Measurements from ENCODE around the gene TRIM21. TPM values are rescaled to one million over a fixed set of nuclear protein-coding genes. Genes with fewer than 3 reads are reported as not detected.

Gene TRIM21
- total RNA-seq (2016; rRNA removed; fragmentation: Illumina TruSeq; extraction: Trizol) = 6.2 and 7.0 TPM in 2 replicates
- total RNA-seq (2016; cell fraction: cytosol; rRNA removed; fragmentation: Illumina TruSeq; extraction: Trizol; ENCODE audit: low read depth) = 1.4 and 1.9 TPM in 2 replicates
- total RNA-seq (2016; cell fraction: insoluble cytoplasmic fraction; rRNA removed; fragmentation: Illumina TruSeq; extraction: Trizol) = 6.6 and 7.4 TPM in 2 replicates
- total RNA-seq (2016; cell fraction: membrane; rRNA removed; fragmentation: Illumina TruSeq; extraction: Trizol) = 2.2 and 2.8 TPM in 2 replicates
- total RNA-seq (2016; cell fraction: nucleus; rRNA removed; fragmentation: Illumina TruSeq; extraction: Trizol) = 3.2 and 3.7 TPM in 2 replicates
- polyA plus RNA-seq (2011; rRNA removed) = 7.8 and 9.6 TPM in 2 replicates
- 5.8 and 7.3 TPM in 2 replicates for polyA plus RNA-seq (2011; cell fraction: cytosol; rRNA removed)
- polyA plus RNA-seq (2011; cell fraction: nucleus; rRNA removed) = 5.1 and 7.9 TPM in 2 replicates
- 3.8 and 5.7 TPM in 2 replicates for polyA plus RNA-seq (2012)
- 0.65 and 0.99 TPM in 2 replicates for polyA plus RNA-seq (2016; cell fraction: cytosol; fragmentation: Illumina TruSeq; extraction: Trizol; ENCODE audit: low read depth)
- 7.7 and 8.1 TPM in 2 replicates for polyA plus RNA-seq (2016; cell fraction: insoluble cytoplasmic fraction; fragmentation: Illumina TruSeq; extraction: Trizol; ENCODE audit: low read depth)
- 1.7 and 2.3 TPM in 2 replicates for polyA plus RNA-seq (2016; cell fraction: membrane; fragmentation: Illumina TruSeq; extraction: Trizol; ENCODE audit: low read depth)
- 4.4 and 5.0 TPM in 2 replicates for polyA plus RNA-seq (2016; cell fraction: nucleus; fragmentation: Illumina TruSeq; extraction: Trizol; ENCODE audit: insufficient read depth, low read depth)
- 6.4 and 23.1 TPM in 2 replicates for polyA minus RNA-seq (2011; rRNA and poly(A)+ RNA removed; ENCODE audit: low replicate concordance)
- 1.4 and 3.9 TPM in 2 replicates for polyA minus RNA-seq (2011; cell fraction: cytosol; rRNA and poly(A)+ RNA removed)
- 4.1 and 5.1 TPM in 2 replicates for polyA minus RNA-seq (2011; cell fraction: nucleus; rRNA and poly(A)+ RNA removed)
- Bru-seq, nascent RNA = percentile 50 among the genes with signal in this experiment
- BruChase-seq, experiment 1, labeled RNA remaining after a 6-hour chase = percentile 48 among the genes with signal in this experiment
- BruChase-seq, experiment 2, labeled RNA remaining after a 2-hour chase = percentile 52 among the genes with signal in this experiment
- long read RNA-seq, experiment 1, partial matches to known transcripts = 0 of 2 reads
- long read RNA-seq, experiment 1, other reads (novel, unspliced or antisense) = 1 of 2 reads
- long read RNA-seq, experiment 2, partial matches to known transcripts = 2 of 7 reads
- long read RNA-seq, experiment 2, other reads (novel, unspliced or antisense) = 4 of 7 reads

DNA sequence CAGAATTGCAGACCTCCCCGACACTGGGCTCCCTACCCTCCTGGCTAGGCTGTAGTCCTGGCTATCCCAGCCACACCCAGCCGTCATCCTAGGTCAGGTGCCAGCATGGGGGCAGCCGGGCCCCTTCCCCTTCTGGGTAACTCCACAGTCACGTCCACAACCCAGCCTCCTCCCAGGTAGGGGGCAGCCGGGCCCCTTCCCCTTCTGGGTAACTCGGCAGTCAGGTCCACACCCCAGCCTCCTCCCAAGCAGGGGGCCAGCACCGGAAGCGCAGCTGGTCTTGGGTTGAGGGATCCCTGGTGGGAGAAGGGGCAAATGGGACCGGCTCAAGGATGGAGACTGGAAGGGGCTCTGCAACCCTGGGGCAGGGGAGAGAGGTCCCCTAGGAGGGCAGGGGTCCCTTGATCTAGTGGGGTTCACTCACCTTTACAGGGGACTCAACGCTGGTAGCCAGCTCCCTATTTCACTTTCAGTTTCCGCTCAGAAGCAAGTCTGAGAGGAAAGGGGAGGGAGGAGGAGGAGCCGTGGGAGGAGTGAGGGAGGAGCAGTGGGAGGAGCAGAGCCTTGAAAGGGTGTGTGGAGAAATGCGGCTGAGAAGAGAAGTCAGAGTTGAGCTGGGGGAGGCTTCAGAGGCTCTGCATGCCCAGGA lies at the start of gene TRIM21:
TSS of gene TRIM21 (minus strand) at position 494 of the 649 bp plus-strand sequence. CDS start 3,293 bp downstream, outside the sequence.
- ChIA-PET CTCF (ENCODE audit: low intra/inter-chr PET ratio, low total read pairs) (no interaction called here), POLR2A (no interaction called here)
- H3K9me3 ChIP-seq (ENCODE audit: low read length) = no peaks in the 10 kb centered on the region
- H3K4me1 ChIP-seq (ENCODE audit: insufficient read depth, low read length) = peaks cover 11% of the 10 kb centered on the region
- FAIRE-seq (peak; percentile 88), DNase-seq (ENCODE audit: low spot score) (peak; percentile 70), ATAC-seq (peak; percentile 99)
- H3K79me2 ChIP-seq (ENCODE audit: insufficient read depth, low read length) = no peaks in the 10 kb centered on the region
- intact Hi-C loops (cut with micrococcal nuclease; ENCODE audit: unreplicated experiment) = no loop called here
- no peak within 1 kb of the TSS for H3K27ac ChIP-seq (ENCODE audit: extremely low read length, insufficient read depth, low read length)
- H3K36me3 ChIP-seq (replicated peaks in 1 of 2; ENCODE audit: control insufficient read depth in 1 of 2, insufficient read depth in 2 of 2, low read length in 2 of 2) = 0 out of 5 replicates have a peak, but pooled peaks cover 0 to 7% of the 10 kb centered on the region in 2 experiments
- WGBS (ENCODE audit: low lambda C conversion rate) = 0% methylated on average over 11 of the region's 13 CpGs
- BruUV-seq (replicated peaks) = TSS peak; percentile 60
- peak within 1 kb of the TSS; percentile 67 for H3K9ac ChIP-seq (ENCODE audit: insufficient read depth, low read depth, low read length)
- in situ Hi-C loops (cut with HindIII; ENCODE audit: extremely low pct_ligation_motif_present, low pct_unique_long_range_greater_than_20kb) = no loop called here
- peak within 1 kb of the TSS; percentile 8 for H2AFZ ChIP-seq (ENCODE audit: low read length)
- H3K4me3 ChIP-seq (replicated peaks in 1 of 3; ENCODE audit: insufficient read depth in 1 of 3, low read depth in 2 of 3, low read length in 3 of 3) = peak within 1 kb of the TSS; percentile 64 to 82 (median 82)
- no peaks in the 10 kb centered on the region; a peak in 1 of 5 replicates for H3K27me3 ChIP-seq (ENCODE audit: control insufficient read depth in 1 of 2, insufficient read depth in 2 of 2, low read length in 2 of 2)
- peak within 1 kb of the TSS; percentile 78 for H3K4me2 ChIP-seq (ENCODE audit: low read depth, low read length)
- H4K20me1 ChIP-seq (ENCODE audit: insufficient read depth, low read length) = no peaks in the 10 kb centered on the region
- TF ChIP-seq, protein P1, sequence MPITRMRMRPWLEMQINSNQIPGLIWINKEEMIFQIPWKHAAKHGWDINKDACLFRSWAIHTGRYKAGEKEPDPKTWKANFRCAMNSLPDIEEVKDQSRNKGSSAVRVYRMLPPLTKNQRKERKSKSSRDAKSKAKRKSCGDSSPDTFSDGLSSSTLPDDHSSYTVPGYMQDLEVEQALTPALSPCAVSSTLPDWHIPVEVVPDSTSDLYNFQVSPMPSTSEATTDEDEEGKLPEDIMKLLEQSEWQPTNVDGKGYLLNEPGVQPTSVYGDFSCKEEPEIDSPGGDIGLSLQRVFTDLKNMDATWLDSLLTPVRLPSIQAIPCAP (CRISPR knock-in tag; IDR thresholded peaks at IDR 0.05; ENCODE audit: low read depth) = peak; percentile 96
- no peak for TF ChIP-seq MAF1 (CRISPR knock-in tag; IDR thresholded peaks at IDR 0.05; ENCODE audit: borderline replicate concordance)
- peak; percentile 64 for TF ChIP-seq SAP130 (CRISPR knock-in tag; IDR thresholded peaks at IDR 0.05; ENCODE audit: low read depth)
- no peak for TF ChIP-seq ZNF343 (CRISPR knock-in tag; IDR thresholded peaks at IDR 0.05)
- no peak for TF ChIP-seq KLF16 (CRISPR knock-in tag; IDR thresholded peaks at IDR 0.05)
- TF ChIP-seq ZNF460 (CRISPR knock-in tag; IDR thresholded peaks at IDR 0.05; ENCODE audit: borderline replicate concordance) = no peak
- peak; percentile 59 for TF ChIP-seq HDAC1 (CRISPR knock-in tag; IDR thresholded peaks at IDR 0.05)
- TF ChIP-seq ZFY (CRISPR knock-in tag; IDR thresholded peaks at IDR 0.05) = peak; percentile 22; the same call in 1 of the 2 replicates
- peak; percentile 97 for TF ChIP-seq SP5 (CRISPR knock-in tag; IDR thresholded peaks at IDR 0.05; ENCODE audit: borderline replicate concordance, low read depth)
- peak; percentile 67 for TF ChIP-seq POLR2G (IDR thresholded peaks at IDR 0.05; ENCODE audit: low read depth, low read length)
- no peak for TF ChIP-seq ZSCAN20 (CRISPR knock-in tag; IDR thresholded peaks at IDR 0.05; ENCODE audit: borderline replicate concordance)
- TF ChIP-seq KDM5B (CRISPR knock-in tag; IDR thresholded peaks at IDR 0.05; ENCODE audit: borderline replicate concordance) = 0 out of 2 replicates have a peak, but pooled peaks have one; percentile 23
- TF ChIP-seq HDAC2 (CRISPR knock-in tag; IDR thresholded peaks at IDR 0.05) = no peak
- TF ChIP-seq, protein P2, sequence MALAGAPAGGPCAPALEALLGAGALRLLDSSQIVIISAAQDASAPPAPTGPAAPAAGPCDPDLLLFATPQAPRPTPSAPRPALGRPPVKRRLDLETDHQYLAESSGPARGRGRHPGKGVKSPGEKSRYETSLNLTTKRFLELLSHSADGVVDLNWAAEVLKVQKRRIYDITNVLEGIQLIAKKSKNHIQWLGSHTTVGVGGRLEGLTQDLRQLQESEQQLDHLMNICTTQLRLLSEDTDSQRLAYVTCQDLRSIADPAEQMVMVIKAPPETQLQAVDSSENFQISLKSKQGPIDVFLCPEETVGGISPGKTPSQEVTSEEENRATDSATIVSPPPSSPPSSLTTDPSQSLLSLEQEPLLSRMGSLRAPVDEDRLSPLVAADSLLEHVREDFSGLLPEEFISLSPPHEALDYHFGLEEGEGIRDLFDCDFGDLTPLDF (CRISPR knock-in tag; IDR thresholded peaks at IDR 0.05) = no peak
- TF ChIP-seq ZNF563 (CRISPR knock-in tag; IDR thresholded peaks at IDR 0.05) = no peak
- TF ChIP-seq ZNF263 (CRISPR knock-in tag; IDR thresholded peaks at IDR 0.05) = peak; percentile 99
- TF ChIP-seq POLR2AphosphoS5 (IDR thresholded peaks at IDR 0.05; ENCODE audit: low read depth, low read length) = peak; percentile 53
